ENCODE results near the gene COL27A1.

Gene COL27A1

DNA sequence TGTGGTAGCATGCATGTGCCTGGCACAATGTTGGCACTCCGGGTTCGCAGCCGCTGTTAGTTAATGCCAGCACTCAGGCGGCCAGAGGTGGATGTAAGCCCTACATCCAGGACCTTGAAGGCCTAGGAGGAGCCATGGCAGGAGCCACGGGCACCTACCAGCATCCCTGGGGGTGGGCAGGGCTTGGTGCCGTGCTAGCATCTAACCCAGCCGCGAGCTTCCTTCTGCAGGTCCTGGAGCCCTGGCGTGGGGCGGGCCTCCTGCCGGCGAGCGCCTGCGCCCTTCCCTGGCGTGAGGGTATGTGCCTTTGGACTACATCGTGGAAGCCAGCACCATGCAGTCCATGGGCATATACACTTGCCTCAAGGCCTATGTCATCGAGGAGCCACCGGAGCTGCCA is 53.8 kb downstream of the COL27A1 start:
- no peak for DNase-seq (ENCODE audit: extremely low read depth, low read depth)
- H3K4me3 ChIP-seq (replicated peaks; ENCODE audit: low read depth, low read length): no peak overlapping the region
- TF ChIP-seq, protein P1, sequence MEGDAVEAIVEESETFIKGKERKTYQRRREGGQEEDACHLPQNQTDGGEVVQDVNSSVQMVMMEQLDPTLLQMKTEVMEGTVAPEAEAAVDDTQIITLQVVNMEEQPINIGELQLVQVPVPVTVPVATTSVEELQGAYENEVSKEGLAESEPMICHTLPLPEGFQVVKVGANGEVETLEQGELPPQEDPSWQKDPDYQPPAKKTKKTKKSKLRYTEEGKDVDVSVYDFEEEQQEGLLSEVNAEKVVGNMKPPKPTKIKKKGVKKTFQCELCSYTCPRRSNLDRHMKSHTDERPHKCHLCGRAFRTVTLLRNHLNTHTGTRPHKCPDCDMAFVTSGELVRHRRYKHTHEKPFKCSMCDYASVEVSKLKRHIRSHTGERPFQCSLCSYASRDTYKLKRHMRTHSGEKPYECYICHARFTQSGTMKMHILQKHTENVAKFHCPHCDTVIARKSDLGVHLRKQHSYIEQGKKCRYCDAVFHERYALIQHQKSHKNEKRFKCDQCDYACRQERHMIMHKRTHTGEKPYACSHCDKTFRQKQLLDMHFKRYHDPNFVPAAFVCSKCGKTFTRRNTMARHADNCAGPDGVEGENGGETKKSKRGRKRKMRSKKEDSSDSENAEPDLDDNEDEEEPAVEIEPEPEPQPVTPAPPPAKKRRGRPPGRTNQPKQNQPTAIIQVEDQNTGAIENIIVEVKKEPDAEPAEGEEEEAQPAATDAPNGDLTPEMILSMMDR (IDR thresholded peaks at IDR 0.05; ENCODE audit: low read depth, low read length, missing control alignments): no peak

DNA sequence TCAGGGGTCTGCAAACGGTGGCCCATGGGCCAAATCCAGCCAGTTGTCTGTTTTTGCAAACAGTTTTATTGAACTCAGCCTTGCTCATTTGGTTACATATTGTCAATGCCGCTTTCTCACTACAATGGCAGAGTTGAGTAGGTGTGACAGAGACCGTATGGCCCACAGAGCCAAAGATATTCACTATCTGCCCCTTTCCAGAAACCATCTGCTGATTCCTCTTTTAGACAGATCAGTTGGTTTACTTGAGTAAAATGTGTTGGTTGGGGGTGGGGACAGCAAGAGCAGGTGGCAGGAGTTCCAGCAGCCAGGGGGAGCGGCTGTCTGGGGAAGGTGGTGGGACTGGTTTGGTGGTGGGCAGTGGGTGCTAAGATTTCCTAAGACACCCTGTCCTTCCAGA is 54.8 kb downstream of the COL27A1 start:
- no peak for DNase-seq (ENCODE audit: extremely low read depth, low read depth)
- TF ChIP-seq, protein P1 (IDR thresholded peaks at IDR 0.05; ENCODE audit: low read depth, low read length, missing control alignments): no peak
- H3K4me3 ChIP-seq (replicated peaks; ENCODE audit: low read depth, low read length): no peak overlapping the region

DNA sequence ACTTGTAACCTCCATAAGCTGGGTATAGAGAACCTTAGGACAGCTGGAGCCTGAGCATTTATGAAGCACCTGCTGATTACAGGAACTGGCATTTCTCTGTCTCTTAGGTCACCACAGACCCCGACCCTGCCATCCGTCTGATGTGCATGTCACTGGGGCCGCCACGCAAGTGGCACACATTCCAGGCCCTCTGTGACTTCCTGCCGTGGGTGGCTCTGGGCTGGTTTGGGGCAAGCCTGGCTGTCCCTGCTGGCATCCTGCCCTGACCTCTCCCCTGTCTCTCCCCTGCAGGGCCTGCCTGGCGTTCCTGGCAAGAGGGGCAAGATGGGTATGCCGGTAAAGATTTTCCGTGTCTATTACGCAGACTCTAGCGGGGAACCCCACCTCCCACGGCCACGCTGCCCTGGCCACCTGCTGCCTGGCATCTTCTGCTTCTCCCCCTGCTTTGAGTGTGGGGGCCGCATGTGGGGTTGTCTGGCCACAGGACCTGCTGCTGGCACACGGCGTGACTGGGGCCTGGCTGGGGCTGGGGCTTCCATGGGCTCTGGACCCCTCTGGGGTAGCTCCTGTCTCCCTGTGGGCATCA is 55.4 kb downstream of the COL27A1 start:
- no peak for DNase-seq (ENCODE audit: extremely low read depth, low read depth)
- TF ChIP-seq, protein P1 (IDR thresholded peaks at IDR 0.05; ENCODE audit: low read depth, low read length, missing control alignments): no peak
- no peak overlapping the region for H3K4me3 ChIP-seq (replicated peaks; ENCODE audit: low read depth, low read length)

DNA sequence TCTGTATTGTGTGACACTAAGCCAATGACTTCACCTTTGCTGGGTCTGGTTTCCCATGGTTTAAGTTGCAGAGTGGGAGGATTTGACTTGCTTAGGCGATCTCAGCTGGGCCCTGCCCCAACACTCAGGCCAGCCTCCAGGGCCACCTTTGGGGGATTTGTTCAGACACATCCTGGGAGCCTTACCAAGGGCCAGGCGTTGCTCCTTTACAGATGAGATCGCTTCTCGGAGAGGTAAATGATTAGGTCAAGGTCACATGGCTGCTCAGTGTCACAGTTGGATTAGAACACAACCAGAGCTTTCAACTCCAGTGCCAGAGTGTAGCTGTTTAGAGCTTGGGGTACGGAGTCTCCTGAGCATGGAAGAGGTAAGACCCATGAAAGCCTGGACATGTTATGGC is 57.5 kb downstream of the COL27A1 start:
- TF ChIP-seq, protein P1 (IDR thresholded peaks at IDR 0.05; ENCODE audit: low read depth, low read length, missing control alignments): no peak
- no peak for DNase-seq (ENCODE audit: extremely low read depth, low read depth)

DNA sequence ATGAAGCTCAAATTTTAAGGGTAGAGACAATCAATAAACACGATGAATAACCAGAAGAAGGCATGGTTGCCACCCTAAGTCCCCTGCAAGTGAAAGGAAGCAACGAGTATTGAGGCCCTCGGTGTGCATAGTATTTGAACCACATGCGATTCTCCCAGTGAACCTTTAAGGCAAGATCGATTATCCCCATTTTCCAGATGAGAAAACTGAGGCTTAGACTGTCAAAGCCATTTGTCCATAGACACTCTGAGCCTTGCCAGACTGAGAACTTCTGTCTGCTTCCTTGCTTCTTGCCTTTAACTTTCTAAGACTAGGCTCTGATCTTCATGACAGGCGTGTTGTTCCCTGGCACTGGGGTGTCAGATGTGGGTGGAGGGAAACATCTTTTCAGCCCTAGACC is 58.2 kb downstream of the COL27A1 start:
- DNase-seq (ENCODE audit: extremely low read depth, low read depth): no peak
- TF ChIP-seq, protein P1 (IDR thresholded peaks at IDR 0.05; ENCODE audit: low read depth, low read length, missing control alignments): no peak
- no peak overlapping the region for H3K4me3 ChIP-seq (replicated peaks; ENCODE audit: low read depth, low read length)

More for the DNA sequence above, 57.5 kb downstream of the COL27A1 start:
- H3K4me3 ChIP-seq (replicated peaks; ENCODE audit: low read depth, low read length): no peak overlapping the region

DNA sequence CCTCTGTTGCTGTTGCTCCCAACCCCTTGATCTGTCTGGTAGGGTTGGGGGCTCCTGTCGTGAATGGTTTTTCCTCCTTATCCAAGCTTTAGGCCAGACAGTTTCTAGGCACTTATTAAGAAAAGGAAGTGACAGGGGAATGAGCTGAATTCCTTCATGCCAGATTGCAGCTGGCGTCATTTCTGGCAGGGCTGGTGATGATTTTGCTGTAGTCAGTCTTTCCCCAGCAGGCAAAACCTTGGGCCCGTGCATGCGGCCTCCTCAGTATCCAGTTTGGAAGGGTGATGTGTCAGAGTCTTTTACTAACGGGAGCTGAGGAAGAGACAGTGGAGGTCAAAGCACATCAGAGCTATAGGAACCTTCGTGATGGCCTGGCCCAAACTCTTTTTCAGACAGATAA is 58.8 kb downstream of the COL27A1 start:
- no peak overlapping the region for H3K4me3 ChIP-seq (replicated peaks; ENCODE audit: low read depth, low read length)
- TF ChIP-seq, protein P1 (IDR thresholded peaks at IDR 0.05; ENCODE audit: low read depth, low read length, missing control alignments): no peak
- no peak for DNase-seq (ENCODE audit: extremely low read depth, low read depth)

Measured in HFF-Myc (cell line).